K562 (cell line): ENCODE results near the gene LASP1. TPM values are rescaled to one million over a fixed set of nuclear protein-coding genes. Genes with fewer than 3 reads are reported as not detected.
A peak's percentile ranks its signal among the peaks of the same experiment; 100 is the strongest.

Experiments used
- ARHGAP35 ChIP-seq: fragments of 450-650 bp; IDR thresholded peaks from 2 replicates; pipeline ENCODE4 v1.6.1; 2018; ENCODE audit not compliant: partially characterized antibody
- ARNT ChIP-seq, 2 experiments: fragments of 450-650 bp; IDR thresholded peaks; 2 replicates each; pipeline ENCODE4 v1.6.1; 2016; ENCODE audit warnings: mild to moderate bottlenecking in 1 of 2
- CBX1 ChIP-seq: sonication (generic); IDR thresholded peaks from 2 replicates; pipeline ENCODE4 v1.6.1; 2016; ENCODE audit warnings: antibody characterized with exemption, low read depth, mild to moderate bottlenecking
- CGGBP1 ChIP-seq: fragments of 250-450 bp; sonication (Bioruptor Pico); IDR thresholded peaks from 2 replicates; pipeline ENCODE4 v1.9.0; 2021; ENCODE audit warnings: mild to moderate bottlenecking
- CHD2 ChIP-seq: IDR thresholded peaks from 2 replicates; pipeline ENCODE4 v1.6.1; 2011; ENCODE audit warnings: low read depth, low read length
- GATA2 ChIP-seq: sonication (generic); formaldehyde crosslinking; IDR thresholded peaks from 2 replicates; pipeline ENCODE4 v1.4.0; 2020; ENCODE audit warnings: mild to moderate bottlenecking, missing genetic modification reagents
- HDGF ChIP-seq: fragments of 450-650 bp; IDR thresholded peaks from 2 replicates; pipeline ENCODE4 v1.6.1; 2016
- HMG20A ChIP-seq: fragments of 450-650 bp; formaldehyde crosslinking; conservative IDR thresholded peaks from 2 replicates; pipeline ENCODE4 v1.4.0; 2020; ENCODE audit warnings: mild to moderate bottlenecking, mixed read lengths
- LEF1 ChIP-seq: fragments of 450-650 bp; IDR thresholded peaks from 2 replicates; pipeline ENCODE4 v1.6.1; 2016; ENCODE audit warnings: mild to moderate bottlenecking
- MCM3 ChIP-seq: fragments of 450-650 bp; IDR thresholded peaks from 2 replicates; pipeline ENCODE4 v1.6.1; 2016
- MLLT1 ChIP-seq, 2 experiments: fragments of 450-650 bp; IDR thresholded peaks; 2 replicates each; pipeline ENCODE4 v1.6.1; 2016
- NCOA6 ChIP-seq: fragments of 450-650 bp; IDR thresholded peaks from 2 replicates; pipeline ENCODE4 v1.6.1; 2017; ENCODE audit warnings: mild to moderate bottlenecking
- PHF21A ChIP-seq: fragments of 450-650 bp; IDR thresholded peaks from 2 replicates; pipeline ENCODE4 v1.6.1; 2017; ENCODE audit warnings: low read depth, borderline replicate concordance
- POU5F1 ChIP-seq: fragments of 150-350 bp; IDR thresholded peaks from 2 replicates; pipeline ENCODE4 v1.6.1; 2014; ENCODE audit warnings: borderline replicate concordance, low read length, low read depth, mild to moderate bottlenecking; ENCODE audit not compliant: partially characterized antibody
- RAD21 ChIP-seq, 2 experiments: fragments of 250-450 bp in 1 of 2; fragments of 450-650 bp in 1 of 2; sonication (Bioruptor Pico) in 1 of 2; formaldehyde crosslinking in 1 of 2; IDR thresholded peaks in 1 of 2; conservative IDR thresholded peaks in 1 of 2; 2 replicates each; pipeline versions ENCODE4 v1.4.0 to v1.8.0; 2020 to 2022; ENCODE audit warnings: mild to moderate bottlenecking in 2 of 2, moderate library complexity in 1 of 2
- RBM17 ChIP-seq: fragments of 200-400 bp; formaldehyde crosslinking; IDR thresholded peaks from 2 replicates; pipeline ENCODE4 v1.6.1; 2017; ENCODE audit warnings: low read depth, mild to moderate bottlenecking, low read length, borderline replicate concordance
- TAF15 ChIP-seq: fragments of 200-400 bp; formaldehyde crosslinking; IDR thresholded peaks from 2 replicates; pipeline ENCODE4 v1.6.1; 2017; ENCODE audit warnings: mild to moderate bottlenecking, low read depth, low read length, moderate library complexity
- TRIM25 ChIP-seq: fragments of 450-650 bp; IDR thresholded peaks from 2 replicates; pipeline ENCODE4 v1.7.0; 2016; ENCODE audit warnings: borderline replicate concordance
- ZBED1 ChIP-seq: IDR thresholded peaks from 2 replicates; pipeline ENCODE4 v1.6.1; 2014
- ZBTB33 ChIP-seq: sonication (generic); formaldehyde crosslinking; IDR thresholded peaks from 2 replicates; pipeline ENCODE4 v1.8.1; 2023; ENCODE audit warnings: mild to moderate bottlenecking, missing genetic modification reagents
- ZBTB9 ChIP-seq: fragments of 450-650 bp; formaldehyde crosslinking; IDR thresholded peaks from 2 replicates; pipeline ENCODE4 v1.4.0; 2020; ENCODE audit warnings: mild to moderate bottlenecking, moderate library complexity
- ZNF263 ChIP-seq: sonication (generic); formaldehyde crosslinking; IDR thresholded peaks from 2 replicates; pipeline ENCODE4 v1.8.0; 2022; ENCODE audit warnings: mild to moderate bottlenecking, missing genetic modification reagents, borderline replicate concordance
- ZNF551 ChIP-seq: fragments of 250-450 bp; sonication (Bioruptor Pico); IDR thresholded peaks from 2 replicates; pipeline ENCODE4 v1.5.0; 2021; ENCODE audit warnings: mild to moderate bottlenecking, moderate library complexity
- polyA plus RNA-seq, 8 experiments: library from polyadenylated mRNA; depleted of rRNA in 4 of 8; stranded (reverse) in 5 of 8; unstranded in 3 of 8; fragments of >200 nt; fragmentation: Nextera tagmentation in 2 of 8; fragmentation: Illumina TruSeq in 1 of 8; extraction: Ambion mirVana in 2 of 8; extraction: Trizol in 1 of 8; gene quantifications; 2 replicates each; pipeline versions ENCODE4 v1.2.1 to v1.2.3, GENCODE V29; 2011 to 2014; ENCODE audit warnings: inconsistent platforms in 1 of 8, missing spikeins in 1 of 8
- total RNA-seq, 7 experiments: library from RNA; depleted of rRNA in 6 of 7; stranded (reverse); fragments of >200 nt in 6 of 7; fragmentation: Illumina TruSeq in 2 of 7; extraction: Trizol in 2 of 7; gene quantifications; 2 replicates each; pipeline versions ENCODE4 v1.2.1 to v1.2.3, GENCODE V29; 2011 to 2021; ENCODE audit warnings: low replicate concordance in 1 of 7

The LASP1 gene
- total and polyA plus RNA-seq, 9 of the 15 experiments (the other 6 are each of a cell fraction or from before 2014, with no cell fraction given): 23.0 to 125 (median 55.3) TPM

- TF ChIP-seq ZBTB33 (CRISPR knock-in tag) (peak; percentile 9; the same call in 1 of the 2 replicates), PHF21A (no peak), ZNF263 (CRISPR knock-in tag) (peak; percentile 51; the same call in 1 of the 2 replicates), TRIM25 (no peak), ARNT (IDR thresholded peaks at IDR 0.05) (peak in 1 of 2 experiments; percentile 77; a peak in 1 of 4 replicates), CGGBP1 (CRISPR knock-in tag) (no peak), ARHGAP35 (no peak), POU5F1 (no peak), GATA2 (CRISPR knock-in tag) (peak; percentile 77), MLLT1 (IDR thresholded peaks at IDR 0.05) (peak in 1 of 2 experiments; percentile 39; a peak in 1 of 4 replicates), CBX1 (no peak), LEF1 (peak; percentile 71), ZBTB9 (CRISPR knock-in tag) (no peak), RAD21 (CRISPR knock-in tag; conservative IDR thresholded peaks at IDR 0.05 in 1 of 2, IDR thresholded peaks at IDR 0.05 in 1 of 2) (peak in 1 of 2 experiments; percentile 13; a peak in 1 of 4 replicates), RBM17 (no peak), HDGF (no peak), ZBED1 (no peak), MCM3 (no peak), TAF15 (no peak), ZNF551 (CRISPR knock-in tag) (no peak), NCOA6 (no peak), CHD2 (peak; percentile 84; the same call in 1 of the 2 replicates), HMG20A (no peak)
Observed at GRCh38 chr17:38900978-38901656, 31.3 kb downstream of the LASP1 start (continued).
